GM19395 (cell line): ENCODE results near the gene LRRC4C.
A peak's percentile ranks its signal among the peaks of the same experiment; 100 is the strongest.

ENCODE experiments used
- ATAC-seq: cut with Tn5 transposase; IDR thresholded peaks from one replicate; pipeline ENCODE4 v1.9.1; 2021; ENCODE audit warnings: mild to moderate bottlenecking, moderate library complexity; ENCODE audit not compliant: unreplicated experiment

Gene LRRC4C

DNA sequence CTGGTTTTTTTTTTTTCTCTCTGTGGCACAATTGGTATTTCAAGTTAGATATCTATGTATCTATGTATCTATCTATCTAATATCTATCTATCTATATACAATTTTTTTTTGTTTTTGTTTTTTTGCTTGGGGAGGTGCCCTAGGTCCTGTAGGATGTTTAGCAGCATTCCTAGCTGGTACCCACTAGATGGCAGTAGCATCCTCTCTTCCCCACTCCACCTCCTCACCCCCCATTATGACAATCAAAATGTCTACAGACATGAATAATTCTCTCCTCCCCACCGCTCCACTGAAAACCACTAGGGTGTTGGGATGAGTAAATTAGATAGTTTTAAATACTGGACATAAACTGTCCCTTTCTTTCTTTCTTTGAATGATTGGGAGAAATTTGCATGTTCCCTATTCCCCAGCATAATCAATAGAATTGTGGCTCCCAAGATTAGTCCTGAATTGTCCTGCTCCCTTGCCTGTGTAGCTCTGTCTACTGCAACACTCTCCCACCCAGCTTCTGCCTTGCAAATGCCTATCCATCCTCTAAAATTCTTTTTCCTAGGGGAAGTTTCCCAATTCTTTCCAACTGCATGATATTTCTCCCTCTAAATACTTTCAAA is 1152.4 kb downstream of the LRRC4C start:
- ATAC-seq = peak; percentile 84

DNA sequence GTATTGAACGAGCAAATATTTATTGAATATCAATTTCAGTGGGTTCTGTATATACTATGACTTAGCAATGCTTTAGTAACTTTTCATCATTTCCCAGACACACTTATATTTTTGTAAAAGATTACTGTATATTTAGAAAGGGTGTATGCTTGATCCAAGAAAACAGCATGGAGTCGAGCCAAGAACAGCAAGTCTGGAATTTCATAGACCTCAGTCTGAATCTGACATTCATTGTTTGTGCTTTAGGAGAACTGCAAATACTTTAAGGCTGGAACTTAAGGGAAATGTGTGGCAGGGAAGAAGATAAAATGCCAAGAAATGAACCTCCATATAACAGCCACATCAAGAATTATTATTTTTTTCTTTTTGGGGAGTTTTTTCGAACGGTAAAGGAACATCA is 1156.8 kb downstream of the LRRC4C start:
- ATAC-seq = no peak

DNA sequence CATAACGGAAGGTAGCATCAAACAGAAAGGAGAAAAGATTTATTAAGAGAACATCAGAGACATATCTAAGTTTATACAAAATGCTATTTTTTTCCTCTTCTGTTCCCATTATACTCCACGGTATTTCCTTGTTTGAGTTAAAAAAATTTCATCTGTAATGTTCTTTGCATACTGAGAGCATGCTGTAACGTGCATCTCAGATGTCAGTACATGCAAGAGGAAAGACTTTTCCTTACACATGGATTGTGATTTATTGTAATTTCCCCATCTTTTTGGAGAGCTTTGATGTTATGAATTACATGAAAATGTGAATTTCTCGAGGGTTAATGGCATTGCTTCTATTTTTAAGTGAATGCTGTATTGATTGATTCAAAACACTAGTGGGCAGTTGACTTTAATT is 1164.0 kb downstream of the LRRC4C start:
- no peak for ATAC-seq

DNA sequence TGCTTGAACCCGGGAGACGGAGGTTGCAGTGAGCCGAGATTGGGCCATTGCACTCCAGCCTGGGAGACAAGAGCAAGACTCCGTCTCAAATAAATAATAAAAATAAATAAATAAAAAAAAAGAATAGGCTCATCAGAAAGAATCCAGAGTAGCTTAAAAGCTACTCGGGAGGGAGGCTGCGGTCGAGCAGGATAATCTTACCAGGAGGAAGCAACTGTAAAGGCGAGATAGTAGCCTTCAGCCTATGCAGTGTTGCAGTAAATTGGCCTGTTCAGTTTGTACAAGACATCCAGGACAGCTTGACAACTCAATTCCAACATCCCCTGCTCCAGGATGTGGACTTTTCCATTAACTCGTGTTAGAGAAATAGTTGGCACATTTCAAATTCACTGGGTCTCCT is 1164.7 kb downstream of the LRRC4C start:
- no peak for ATAC-seq

DNA sequence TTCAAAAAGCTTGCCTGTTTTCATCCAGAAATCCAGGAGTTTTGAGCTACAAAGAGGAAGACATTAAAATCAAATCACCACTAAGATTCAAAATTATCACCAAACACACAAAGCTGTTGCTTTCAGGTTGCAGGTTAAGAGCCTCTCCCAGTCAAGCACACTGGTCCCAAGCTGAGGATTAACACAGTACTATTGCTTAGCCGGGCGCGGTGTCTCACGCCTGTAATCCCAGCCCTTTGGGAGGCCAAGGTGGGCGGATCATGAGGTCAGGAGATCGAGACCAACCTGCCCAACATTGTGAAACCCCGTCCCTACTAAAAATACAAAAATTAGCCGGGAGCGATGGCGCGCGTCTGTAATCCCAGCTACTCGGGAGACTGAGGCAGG is 1165.1 kb downstream of the LRRC4C start:
- peak; percentile 19 for ATAC-seq

DNA sequence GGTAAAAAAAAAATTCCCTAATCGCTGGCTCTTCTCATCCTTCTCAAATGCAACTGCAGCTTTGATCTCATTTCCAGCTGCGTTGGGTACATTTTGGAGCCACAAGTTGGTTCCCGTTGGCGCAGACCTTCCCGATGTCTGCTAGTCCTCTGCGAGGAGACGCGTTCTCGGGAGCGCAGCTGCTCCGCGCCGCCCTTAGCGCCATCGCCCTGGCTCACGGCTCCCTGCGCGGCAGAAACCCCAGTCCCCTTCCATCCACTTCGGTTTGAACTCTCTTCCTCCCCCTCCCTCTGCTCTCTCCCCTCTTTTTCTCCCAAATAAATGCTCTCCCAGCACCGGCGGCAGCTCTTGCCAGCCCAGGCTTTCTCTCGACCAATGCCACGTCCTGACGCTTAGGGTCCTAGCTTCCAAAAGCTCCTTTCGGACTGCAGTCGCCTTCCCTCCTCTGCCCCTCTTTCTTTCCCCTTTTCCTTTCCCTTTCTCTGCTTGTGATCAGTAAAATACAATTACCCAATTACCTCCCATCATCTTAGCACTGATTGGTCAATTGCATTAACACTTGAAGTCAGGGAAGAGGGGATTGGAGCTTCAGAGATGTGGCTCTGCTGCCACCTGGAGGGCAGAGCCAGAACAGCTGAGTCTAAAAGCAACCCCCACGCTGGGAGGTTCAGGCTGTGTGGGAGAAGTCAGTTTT is 1165.7 kb downstream of the LRRC4C start:
- ATAC-seq = peak; percentile 98

DNA sequence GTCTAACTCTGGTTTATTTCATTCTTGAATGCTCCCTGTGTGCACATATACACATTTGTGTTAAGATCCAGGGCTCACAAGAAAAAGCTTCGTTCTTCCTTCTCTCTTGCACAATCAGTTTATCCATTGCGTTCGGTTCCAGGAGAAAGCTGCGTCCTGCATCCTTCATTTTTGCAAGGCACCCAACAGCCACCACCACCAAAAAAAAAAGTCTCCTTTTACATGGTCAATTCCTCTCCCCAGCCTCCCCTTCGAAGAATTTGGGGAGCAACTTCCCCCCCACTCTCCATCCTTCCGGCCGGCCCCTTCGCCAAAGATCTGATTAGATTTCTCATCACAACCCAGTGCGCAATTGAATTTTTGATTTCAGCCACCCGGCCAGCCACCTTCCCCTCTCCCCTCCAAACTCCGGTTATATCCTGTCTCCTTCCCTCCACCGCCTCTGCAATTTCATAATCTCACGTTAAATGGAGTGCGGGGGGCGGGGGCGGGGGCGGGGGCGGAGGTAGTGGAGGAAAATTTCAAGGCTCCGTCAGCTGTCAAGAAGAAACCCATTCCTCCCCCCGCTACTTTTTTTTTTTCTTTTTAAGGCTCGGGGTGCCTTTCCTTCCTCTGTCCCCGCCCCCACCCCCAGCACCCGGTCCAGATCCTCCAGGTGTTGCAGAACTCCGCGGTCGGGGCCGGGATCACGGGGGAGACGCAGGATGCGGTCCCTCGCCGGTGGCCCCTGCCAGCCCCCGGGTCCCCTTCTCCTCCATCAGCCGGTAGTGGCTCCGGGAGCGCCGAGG is 1166.5 kb downstream of the LRRC4C start:
- ATAC-seq = no peak

DNA sequence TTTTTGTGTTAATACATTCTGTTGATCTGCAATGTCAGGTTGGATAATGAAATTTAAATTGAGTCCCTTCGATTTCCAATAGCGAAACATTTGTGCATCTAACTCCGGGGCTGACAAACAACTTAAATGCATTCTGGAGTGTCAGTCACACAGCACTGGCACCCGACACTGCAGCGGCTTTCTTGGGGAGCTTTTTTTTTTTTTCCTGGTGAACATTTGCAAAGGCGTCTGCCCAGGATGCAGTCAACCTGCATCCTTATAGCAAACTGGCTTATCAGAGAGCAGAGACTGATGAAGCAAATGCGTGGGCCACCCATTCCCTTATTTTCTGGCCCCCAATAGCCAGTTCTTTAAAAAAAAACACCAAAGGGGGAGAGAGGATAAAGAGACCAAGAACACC is 1167.7 kb downstream of the LRRC4C start:
- no peak for ATAC-seq

DNA sequence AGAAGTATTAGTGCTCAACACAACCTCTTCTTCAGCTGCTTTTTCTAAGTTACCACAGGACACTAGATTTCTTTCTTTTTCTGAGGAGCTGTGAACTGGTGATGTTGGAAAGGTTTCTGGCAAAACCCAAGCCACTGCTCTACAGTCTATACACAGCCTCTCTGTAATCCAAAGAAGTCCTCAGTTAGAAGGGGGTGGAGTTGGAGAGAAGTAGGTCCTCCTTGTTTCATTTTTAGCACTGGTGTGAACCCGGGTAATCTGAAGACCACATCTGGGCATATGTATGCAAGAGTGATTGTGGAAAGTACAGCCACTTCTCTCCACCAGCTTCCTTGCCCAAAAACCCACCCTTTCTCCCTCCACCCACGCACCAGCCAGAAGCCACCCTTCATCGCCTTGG is 1168.1 kb downstream of the LRRC4C start:
- no peak for ATAC-seq

DNA sequence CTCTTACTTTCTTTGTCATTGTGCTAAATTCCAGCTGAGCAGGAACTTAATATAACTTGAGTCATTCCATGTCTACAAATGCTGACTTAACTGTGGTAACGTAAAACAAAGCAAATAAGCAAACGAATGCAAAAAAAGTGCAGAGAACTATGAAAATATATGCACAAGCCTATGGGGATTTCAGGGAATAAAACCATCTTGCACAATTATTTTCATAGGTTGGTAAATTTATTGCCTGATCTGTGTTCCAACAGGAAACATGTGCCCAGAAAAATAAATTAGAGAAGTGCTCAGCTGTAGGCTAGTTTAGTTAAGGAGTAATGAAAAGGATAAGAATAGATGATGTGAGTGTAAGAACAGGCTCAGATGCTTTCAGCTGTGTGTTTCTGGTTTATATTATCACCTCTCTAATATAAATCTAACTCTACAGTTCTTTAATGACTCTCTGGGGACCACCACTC is 1169.3 kb downstream of the LRRC4C start:
- ATAC-seq = no peak

DNA sequence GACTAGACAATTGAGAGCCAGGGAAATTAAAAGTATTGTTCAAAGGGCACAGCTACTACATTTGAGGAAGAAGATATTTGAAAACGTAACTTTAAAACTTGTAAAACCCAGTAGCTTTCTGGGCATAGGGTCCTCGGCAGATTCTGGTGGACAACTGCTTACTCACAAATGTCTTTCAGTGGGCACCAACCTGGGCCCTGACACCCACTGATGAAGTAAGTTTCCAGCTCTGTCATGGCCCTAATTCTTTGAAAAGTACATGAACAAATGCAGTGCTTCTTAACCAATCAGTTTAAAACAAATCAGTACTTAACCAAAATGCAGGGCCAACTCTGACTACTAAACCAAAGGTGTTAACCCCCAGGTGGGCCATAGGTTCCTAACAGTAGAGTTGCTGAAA is 1170.1 kb downstream of the LRRC4C start:
- ATAC-seq = no peak

DNA sequence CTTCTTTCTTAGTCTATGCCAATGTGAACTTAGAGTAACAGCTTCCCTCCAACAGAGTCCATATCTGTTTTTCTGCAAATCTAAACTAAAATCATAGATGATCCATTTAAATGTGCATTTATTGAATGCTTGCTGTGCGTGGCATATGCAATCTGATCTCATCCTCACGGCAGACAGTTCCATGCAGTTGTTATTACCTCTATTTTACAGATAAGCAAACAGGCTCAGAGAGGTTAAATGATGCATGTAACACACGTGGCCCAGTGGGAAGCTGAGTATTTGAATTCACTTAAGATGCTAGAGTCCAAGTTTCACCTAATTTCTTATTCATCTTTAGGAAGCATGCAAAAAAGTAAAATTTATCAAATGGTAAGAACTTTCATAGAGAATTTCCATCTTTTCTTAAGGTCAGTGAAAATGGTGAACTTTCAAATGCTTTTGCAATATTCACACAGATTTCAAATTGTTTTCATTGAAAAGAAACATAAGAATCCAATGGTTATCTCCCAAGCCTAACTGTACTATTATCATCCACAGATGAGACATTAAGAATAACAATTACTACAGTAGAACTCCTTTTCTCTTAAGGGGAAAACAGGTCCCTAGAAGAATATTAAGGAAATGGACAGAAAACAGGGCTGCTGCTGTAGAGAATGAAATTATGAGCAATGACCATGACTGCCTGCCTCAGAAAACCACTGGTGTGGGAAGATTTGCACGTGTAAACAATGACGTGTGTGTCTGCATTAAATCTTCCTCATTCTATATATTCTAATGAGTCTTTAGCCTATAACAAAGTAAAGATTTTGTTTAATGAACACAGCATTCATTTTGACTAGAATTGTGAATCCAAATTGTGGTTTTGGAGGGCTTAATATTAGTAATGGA is 1171.3 kb downstream of the LRRC4C start:
- ATAC-seq = no peak

DNA sequence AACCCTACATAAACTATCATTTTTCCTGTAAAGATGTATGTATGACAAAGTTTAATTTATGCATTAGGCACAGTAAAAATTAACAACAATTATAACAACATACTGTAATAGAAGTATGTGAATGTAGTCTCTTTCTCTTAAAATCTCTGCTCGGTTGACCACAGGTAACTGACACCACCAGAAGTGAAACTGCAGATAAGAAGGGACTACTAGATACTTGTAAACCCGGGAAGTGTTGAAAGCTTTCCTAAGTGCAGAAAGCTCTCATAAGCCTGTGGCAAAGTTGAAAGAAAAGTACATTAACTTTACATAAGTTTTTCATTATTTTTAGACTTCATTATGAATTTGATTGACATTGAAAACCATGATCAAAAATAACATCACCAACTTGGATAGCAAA is 1173.3 kb downstream of the LRRC4C start:
- ATAC-seq = no peak

DNA sequence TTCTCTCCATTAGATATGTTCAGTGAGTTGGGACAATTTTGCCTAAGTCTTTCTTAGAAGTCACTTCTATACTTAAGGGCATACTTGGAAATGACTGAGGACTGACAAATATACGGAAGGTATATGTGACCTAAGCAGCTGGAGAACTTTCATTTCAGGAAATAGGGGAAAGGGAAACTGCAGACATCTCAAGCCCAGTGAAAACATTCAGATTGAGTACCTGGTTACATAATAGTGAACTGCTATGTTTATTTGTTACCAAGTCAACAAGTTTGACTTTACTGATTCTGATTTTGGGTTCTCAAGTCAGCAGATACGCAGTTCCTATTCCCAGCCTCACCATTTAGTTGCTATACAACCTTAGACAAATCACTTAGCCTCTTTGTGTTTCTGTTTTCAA is 1173.9 kb downstream of the LRRC4C start:
- no peak for ATAC-seq

DNA sequence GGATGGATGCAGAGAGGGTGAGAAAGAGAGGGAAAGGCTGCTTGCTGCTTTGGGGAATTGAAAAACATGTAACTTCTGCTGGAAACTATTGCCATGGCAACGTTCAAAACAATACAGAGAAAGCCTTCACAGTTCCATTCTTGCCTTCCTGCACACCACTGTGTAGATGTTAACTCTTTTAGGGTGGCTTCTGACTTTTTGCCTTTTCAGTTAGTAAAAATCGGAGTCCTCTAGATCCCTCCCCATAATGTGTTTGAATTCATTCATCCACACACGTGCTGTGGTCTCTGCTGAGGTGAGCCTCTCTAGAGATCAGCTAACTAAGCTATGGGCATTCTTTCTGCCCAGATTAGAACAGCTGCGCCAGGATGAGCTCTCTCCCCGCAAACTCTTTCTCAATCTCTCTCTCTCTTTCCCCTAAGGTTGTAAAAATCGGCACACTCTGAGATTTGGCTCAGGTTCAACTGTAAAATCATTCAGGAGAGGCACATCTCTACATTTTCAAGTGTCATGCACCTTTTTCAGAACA is 1178.3 kb downstream of the LRRC4C start:
- ATAC-seq = peak; percentile 76

DNA sequence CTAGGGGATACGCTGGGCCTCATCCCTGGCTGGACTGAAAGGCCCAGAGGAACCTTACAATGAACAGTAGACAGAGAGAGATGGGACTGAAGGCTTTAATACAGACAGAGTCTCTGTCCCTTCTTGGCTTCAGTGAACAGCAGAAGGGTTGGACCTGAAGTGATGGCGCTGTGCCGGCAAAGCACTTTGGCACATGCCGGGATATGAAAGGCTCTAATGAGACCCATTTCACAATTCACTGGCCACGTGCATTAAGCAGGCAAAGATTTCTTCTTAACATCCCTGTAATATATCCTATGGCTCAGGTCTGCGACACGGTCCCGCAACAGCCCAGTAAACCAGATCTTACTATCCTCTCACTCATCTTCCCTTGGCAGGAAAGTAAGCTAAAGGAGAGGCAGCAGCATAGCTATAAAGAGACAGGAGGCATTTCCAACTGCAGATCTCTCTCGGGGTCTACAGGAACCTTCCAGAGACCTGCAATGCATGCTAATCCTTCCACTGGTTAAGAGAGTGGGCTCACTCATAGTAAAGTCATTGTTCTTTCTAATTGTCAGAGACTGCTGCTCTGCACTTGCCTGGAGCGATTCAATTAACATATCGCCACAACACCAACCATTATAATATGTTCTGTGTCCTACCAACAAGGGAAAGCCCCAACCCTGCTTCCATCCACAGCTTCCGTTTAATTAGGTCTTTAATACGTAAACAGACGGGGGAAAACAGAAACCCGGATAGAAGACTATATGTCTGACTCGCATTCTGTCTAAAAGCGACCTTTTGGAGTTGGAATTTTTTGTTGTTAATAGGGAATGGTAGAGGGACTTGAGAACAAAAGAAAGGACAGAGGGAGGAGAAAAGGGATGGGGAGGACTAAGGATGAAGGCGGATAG is 1179.0 kb downstream of the LRRC4C start:
- no peak for ATAC-seq

DNA sequence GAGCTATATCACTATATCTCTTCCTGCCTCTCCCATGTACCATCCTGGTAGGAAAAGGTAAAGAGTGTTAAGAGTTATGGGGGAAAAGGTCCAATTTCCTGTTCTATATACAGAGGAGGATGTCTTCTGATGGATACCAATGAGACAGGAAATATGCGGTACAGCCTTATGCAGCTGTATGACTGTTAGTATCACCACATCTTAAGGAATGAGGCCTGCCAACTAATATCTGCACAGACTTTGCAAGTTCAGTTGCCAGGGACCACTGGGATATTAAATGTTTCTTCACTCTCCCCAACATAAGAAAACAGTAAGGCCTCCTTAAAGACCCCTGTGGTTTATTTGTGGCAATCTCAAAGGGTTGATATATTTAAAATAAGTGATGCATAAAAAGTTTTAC is 1182.5 kb downstream of the LRRC4C start:
- ATAC-seq = no peak

DNA sequence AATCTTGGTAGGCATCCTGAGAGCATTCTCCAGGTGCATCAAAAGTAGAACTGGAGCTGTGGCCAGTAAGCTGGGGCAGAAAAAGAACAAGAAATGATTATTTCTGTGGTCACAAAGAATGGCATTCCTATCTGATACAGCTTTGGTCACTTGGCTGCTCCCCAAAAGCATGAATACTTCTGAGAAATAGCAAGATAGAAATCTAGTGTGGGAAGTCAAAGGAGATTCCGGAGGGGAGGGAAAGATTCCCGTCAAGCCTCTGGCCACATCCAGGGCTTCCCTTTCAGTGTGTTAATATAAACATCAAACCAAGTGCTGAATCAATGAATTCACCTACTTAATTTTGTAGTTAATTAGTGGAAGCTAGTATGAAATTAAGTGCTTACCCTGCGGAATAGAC is 1185.4 kb downstream of the LRRC4C start:
- ATAC-seq = no peak

DNA sequence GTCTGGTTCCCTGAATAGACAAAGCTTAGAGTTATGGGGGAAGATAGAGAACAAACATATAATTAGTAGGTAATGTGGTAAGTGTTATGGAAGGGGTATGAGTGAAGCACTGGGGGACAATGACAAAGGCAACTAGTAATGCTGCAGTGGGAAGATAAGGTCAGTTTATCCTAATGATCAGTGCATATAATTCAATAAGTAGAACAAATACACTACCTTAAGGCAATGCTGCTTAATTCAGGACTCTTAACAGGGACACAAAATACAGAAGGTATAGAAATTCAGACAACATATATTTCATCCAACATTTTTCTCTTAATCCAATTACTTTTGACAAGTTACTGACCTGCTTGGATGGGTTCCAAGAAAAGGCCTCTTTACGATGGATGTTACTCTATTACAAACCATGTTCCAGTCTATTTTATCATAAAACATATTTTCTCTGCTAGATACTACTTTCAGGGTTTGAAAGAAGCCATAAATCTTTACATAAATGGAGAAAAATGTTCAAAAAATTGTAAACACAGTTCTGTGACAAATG is 1186.2 kb downstream of the LRRC4C start:
- ATAC-seq = no peak

DNA sequence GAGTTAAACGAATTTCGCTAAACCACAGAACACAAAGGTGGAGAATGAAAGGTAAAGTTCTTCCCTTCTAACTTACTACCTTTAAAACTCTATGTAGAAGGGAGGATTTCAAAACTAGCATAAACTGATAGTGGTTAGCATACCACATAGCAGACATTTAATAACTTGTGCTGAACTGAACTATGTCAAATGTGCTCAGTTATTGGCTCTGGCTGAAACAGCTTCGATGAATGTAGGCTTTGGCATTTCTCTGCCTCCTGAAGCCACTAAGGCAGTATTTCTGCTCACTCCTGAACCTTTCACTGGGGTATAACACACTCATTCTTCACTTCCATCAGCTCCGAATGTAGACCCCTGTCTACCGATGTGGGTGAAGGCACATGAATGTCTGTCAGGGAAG is 1188.1 kb downstream of the LRRC4C start:
- ATAC-seq = no peak
